Measurements from ENCODE around the gene CTAG1B. TPM values are rescaled to one million over a fixed set of nuclear protein-coding genes. Genes with fewer than 3 reads are reported as not detected.

CTAG1B gene
- polyA plus RNA-seq, 3 donors = not detected

- no peaks in the 10 kb centered on the region for H3K79me2 ChIP-seq (ENCODE audit: insufficient read depth, low read length)
- 85% methylated on average over 6 of the region's 14 CpGs for WGBS (ENCODE audit: insufficient coverage)
- no peaks in the 10 kb centered on the region for H3K9me3 ChIP-seq (replicated peaks in 1 of 2; ENCODE audit: control insufficient read depth in 1 of 2, insufficient read depth in 1 of 2, low read length in 2 of 2)
- no peak for TF ChIP-seq CTCF (IDR thresholded peaks at IDR 0.05)
- H3K9ac ChIP-seq (ENCODE audit: insufficient read depth, low read length, poor library complexity, severe bottlenecking) = no peak overlapping the region
- no peak overlapping the region for H2AFZ ChIP-seq (ENCODE audit: insufficient read depth, low read depth, low read length, poor library complexity, severe bottlenecking)
- Mint-ChIP-seq H3K4me1 (peaks cover 27% of the 10 kb centered on the region), H3K27me3 (ENCODE audit: low read depth in 3 of 3) (peaks cover 0 to 1% (median 0%) of the 10 kb centered on the region in 3 donors), H3K4me3 (no peak overlapping the region), H3K36me3 (no peaks in the 10 kb centered on the region), H3K9me3 (peaks cover 0 to 19% (median 0%) of the 10 kb centered on the region in 7 donors), H3K27ac (no peak overlapping the region)
- H3K4me3 ChIP-seq (replicated peaks in 1 of 3; ENCODE audit: low read depth in 2 of 3, low read length in 3 of 3) = no peak overlapping the region
- intact Hi-C loops (cut with micrococcal nuclease) = no loop called here
- no peak for DNase-seq
- H3K27me3 ChIP-seq (ENCODE audit: control insufficient read depth in 2 of 2, insufficient read depth in 2 of 2, low read length in 2 of 2) = no peaks in the 10 kb centered on the region
- H3K27ac ChIP-seq (ENCODE audit: low read depth in 1 of 2, low read length in 2 of 2) = no peak overlapping the region
- peaks cover 13 to 14% of the 10 kb centered on the region in 2 donors for H3K4me1 ChIP-seq (ENCODE audit: control insufficient read depth in 1 of 2, insufficient read depth in 2 of 2, low read length in 2 of 2)
- no peaks in the 10 kb centered on the region for H3K36me3 ChIP-seq (replicated peaks in 1 of 2; ENCODE audit: control insufficient read depth in 1 of 2, insufficient read depth in 2 of 2, low read length in 2 of 2)
- no peak overlapping the region for H3K4me2 ChIP-seq (replicated peaks; ENCODE audit: extremely low read depth, low read length, poor library complexity, severe bottlenecking)
- H4K20me1 ChIP-seq (ENCODE audit: insufficient read depth, low read length) = no peaks in the 10 kb centered on the region
Measured at GRCh38 chrX:154599531-154599930, 19.6 kb downstream of the CTAG1B start.

- Histone ChIP-seq H3K4me2 (replicated peaks; ENCODE audit: extremely low read depth, low read length, poor library complexity, severe bottlenecking) (no peak overlapping the region), H3K36me3 (replicated peaks in 1 of 2; ENCODE audit: control insufficient read depth in 1 of 2, insufficient read depth in 2 of 2, low read length in 2 of 2) (no peaks in the 10 kb centered on the region), H3K9ac (ENCODE audit: insufficient read depth, low read length, poor library complexity, severe bottlenecking) (no peak overlapping the region), H2AFZ (ENCODE audit: insufficient read depth, low read depth, low read length, poor library complexity, severe bottlenecking) (no peak overlapping the region), H4K20me1 (ENCODE audit: insufficient read depth, low read length) (no peaks in the 10 kb centered on the region), H3K27ac (ENCODE audit: low read depth in 1 of 2, low read length in 2 of 2) (no peak overlapping the region), H3K4me1 (ENCODE audit: control insufficient read depth in 1 of 2, insufficient read depth in 2 of 2, low read length in 2 of 2) (peaks cover 9 to 14% of the 10 kb centered on the region in 2 donors), H3K27me3 (ENCODE audit: control insufficient read depth in 2 of 2, insufficient read depth in 2 of 2, low read length in 2 of 2) (no peaks in the 10 kb centered on the region), H3K79me2 (ENCODE audit: insufficient read depth, low read length) (no peaks in the 10 kb centered on the region), H3K4me3 (replicated peaks in 1 of 3; ENCODE audit: low read depth in 2 of 3, low read length in 3 of 3) (no peak overlapping the region), H3K9me3 (replicated peaks in 1 of 2; ENCODE audit: control insufficient read depth in 1 of 2, insufficient read depth in 1 of 2, low read length in 2 of 2) (no peaks in the 10 kb centered on the region)
- H3K9me3 Mint-ChIP-seq = peaks cover 0 to 19% (median 0%) of the 10 kb centered on the region in 7 donors
- peaks cover 22% of the 10 kb centered on the region for H3K4me1 Mint-ChIP-seq
- no peaks in the 10 kb centered on the region for H3K36me3 Mint-ChIP-seq
- TF ChIP-seq CTCF (IDR thresholded peaks at IDR 0.05) = no peak
- no CpG with 5 or more reads among the region's 8 CpGs for whole genome bisulfite sequencing (ENCODE audit: insufficient coverage)
- no peak for DNase-seq
- no peak overlapping the region for H3K4me3 Mint-ChIP-seq
- intact Hi-C loops (cut with micrococcal nuclease) = no loop called here
- peaks cover 0 to 3% (median 0%) of the 10 kb centered on the region in 3 donors for H3K27me3 Mint-ChIP-seq (ENCODE audit: low read depth in 3 of 3)
- no peak overlapping the region for H3K27ac Mint-ChIP-seq
Measured at GRCh38 chrX:154598656-154599055, 20.4 kb downstream of the CTAG1B start.
